ENCODE measurements around the gene NTRK1. TPM values are rescaled to one million over a fixed set of nuclear protein-coding genes. Genes with fewer than 3 reads are reported as not detected.

NTRK1 gene
- polyA plus RNA-seq, 3 donors = 0.67 to 1.3 (median 1.1) TPM

DNA sequence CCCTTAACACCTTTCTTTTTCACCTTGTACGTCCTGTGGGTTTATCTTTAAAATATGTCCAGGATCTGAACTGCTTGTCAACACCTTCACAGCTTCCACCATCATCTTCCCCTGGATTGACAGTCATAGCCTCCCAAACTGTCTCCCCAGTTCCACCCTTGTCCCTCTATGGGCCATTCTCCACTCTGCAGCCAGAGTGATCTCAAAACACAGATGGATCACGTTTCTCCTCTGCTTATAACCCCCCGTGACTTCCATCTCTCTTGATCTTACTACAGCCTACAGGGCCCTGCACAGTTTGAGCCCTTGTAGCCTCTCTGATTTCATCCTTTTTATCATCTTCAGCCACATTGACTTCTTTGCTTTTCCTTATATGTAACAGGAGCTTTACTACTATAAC lies 6.0 kb upstream of the NTRK1 start:
- no peak for DNase-seq (ENCODE audit: low read depth in 3 of 3, low spot score in 2 of 3)

DNA sequence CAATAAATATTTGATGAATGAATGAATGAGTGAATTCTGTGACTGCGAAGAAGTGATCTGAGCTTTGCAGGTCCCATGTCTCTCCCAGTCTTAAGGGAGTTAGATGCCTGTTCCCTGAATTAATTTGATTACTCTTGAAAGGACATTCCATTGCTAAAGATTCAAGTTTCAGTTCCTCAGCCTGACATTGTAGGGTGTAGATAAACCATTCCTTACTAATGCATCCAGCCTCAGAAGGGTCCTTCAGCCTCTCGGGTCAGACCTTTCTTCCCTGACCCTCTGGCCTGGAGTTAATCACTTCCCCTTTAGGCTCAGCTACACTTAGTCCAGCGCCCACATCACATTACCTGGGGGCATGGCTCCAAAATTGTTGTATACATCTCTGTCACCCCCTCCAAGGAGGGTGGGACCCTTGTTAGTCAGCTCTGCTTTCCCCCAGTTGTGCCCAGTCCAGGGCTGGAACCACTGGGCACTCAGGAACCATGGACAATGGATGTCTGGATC lies 4.3 kb upstream of the NTRK1 start:
- no peak for DNase-seq (ENCODE audit: low read depth in 3 of 3, low spot score in 2 of 3)

DNA sequence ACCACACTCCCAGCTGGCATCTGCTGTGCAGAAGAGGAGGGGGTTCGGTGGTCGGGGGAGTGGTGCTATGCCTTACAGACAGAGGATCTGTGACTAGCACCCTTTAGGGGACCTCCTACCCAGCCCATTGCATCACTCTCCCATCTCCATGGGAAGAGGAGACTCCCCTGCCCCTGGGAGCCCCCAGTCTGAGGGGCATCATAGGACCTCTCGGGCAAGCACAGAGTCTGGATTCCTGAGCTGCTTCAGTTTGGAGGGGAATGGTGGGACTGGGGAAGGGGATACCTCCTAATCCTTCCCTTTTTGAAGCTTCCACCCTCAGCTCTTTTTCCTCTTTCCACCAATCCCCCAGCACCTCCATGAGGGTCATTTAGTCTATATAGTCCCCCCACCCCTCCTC lies 3.1 kb upstream of the NTRK1 start:
- no peak for DNase-seq (ENCODE audit: low read depth in 3 of 3, low spot score in 2 of 3)

DNA sequence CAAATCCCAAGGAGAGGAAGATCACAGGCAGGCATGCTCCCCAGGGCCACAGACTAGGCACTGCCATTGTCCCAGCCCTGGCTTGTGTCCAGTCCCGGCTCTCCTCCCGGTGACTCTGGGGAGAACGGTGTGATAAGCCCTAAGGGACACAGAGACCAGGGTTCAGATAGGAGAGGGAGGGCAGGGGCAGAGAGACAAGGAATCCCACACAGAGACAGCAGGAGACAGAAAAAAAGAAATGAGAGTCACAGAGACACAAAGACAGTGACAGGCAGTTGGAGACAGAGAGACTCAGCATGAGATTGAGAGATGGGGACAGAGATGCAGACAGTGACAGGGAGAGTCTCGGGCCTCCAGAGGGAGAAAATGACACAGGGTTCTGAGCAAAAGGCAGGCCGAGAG lies 2.1 kb upstream of the NTRK1 start:
- no peak for DNase-seq (ENCODE audit: low read depth in 3 of 3, low spot score in 2 of 3)

DNA sequence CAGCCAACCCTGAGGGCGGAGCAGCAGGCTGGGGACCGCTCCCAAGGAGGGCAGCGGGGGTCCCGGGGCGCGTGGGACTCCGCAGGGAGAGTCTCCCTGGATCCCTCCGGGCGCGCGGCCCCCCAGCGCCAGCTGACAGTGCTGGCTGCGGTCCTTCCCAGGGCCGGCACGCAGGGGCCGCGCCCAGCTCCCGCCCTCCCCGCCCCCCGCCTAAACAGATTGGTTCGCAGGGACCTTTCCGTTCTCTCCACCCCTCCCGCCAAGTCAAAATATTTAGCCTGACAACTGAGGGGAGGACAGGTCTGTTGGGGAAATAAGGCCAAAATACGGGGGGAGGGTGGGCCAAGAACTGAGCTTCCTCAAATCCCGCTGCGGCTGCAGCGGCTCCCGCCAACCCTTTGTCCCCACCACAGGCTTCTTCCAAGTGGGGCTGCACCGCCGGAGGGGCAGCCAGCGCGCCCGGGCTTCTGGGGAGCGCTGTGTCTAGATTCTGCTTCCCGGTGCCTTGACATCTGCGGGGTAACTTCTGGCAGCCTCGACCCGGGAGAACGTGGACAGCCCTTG lies 1.6 kb upstream of the NTRK1 start, which contains the start of gene INSRR:
INSRR (minus strand) TSS at position 159 of the 564 bp plus-strand sequence. CDS start 496 bp downstream, outside the sequence.
- DNase-seq (ENCODE audit: low read depth in 3 of 3, low spot score in 2 of 3) = no peak

DNA sequence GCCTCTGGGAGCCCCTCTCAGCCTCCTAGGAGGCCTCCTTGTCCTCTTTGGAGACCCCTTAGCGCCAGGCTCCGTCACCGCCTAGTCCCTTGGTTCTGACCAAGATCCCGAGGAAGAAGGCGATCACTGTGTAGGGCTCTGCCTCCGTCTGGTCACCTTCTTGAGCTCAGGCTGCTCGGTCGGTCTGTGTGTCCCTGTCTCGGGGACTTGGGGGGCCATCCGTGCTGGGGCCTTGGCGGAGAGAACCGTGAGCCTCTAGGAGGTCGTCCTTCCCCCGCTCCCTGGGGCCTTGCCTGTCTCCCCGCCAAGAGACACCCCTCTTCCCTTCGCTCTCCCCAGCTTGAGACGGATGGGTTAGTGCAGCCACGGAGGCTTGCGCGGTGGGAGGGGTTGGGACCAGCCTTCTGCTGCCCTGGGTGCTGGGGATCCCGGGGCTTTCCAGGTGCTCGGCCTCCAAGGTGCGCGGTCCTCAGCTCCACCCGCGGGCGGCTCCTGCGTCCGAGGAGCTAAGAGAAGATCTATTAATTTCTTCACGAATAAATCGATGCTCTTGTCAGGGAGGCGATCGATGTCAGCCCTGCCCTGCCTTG lies 1.0 kb upstream of the NTRK1 start:
- no peak for DNase-seq (ENCODE audit: low read depth in 3 of 3, low spot score in 2 of 3)

DNA sequence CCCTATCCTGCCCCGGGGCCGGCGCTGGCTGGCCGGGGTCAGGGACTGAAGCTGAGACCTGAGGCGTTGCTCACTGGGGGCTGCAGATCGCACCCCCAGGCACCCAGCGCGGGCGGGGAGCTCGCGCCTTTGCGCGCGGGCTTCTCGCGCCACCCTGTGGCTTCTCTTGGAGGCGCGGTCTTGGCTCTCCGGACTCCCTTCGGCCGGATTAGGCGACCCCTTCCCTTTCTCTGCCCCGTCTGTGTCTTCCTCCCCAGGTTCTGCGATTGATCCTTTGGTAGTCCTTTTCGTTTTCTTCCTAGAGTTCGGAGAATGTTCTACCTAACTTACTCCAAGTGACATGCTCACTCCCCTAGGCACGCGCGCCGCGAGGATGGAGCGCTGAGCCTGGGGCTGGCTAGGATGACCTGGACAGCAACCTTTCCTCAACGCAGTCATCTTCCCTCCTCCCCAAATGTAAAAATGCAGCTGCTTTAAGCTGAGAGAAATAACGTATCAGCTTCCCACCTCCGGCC lies 495 bp upstream of the NTRK1 start:
- DNase-seq (ENCODE audit: low read depth in 3 of 3, low spot score in 2 of 3) = no peak

DNA sequence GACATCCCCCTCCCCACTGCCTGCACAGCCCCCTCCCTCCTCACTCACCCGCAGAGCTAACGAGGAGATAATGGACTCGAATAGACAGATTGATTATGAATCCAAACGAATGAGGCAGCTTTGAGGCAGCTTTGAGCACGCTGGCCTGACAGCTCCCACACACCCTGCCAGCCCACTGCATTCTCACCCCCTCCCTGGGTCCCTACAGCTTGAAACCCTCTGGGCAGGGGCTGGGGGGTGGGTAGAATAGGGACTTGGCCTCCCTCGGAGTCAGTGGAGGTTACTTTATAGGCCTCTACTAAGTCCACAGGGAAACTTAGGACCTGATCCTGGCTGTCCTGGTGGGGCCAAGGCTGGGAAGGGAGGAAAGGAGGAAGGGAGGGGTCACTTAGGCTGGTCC lies 1.9 kb downstream of the NTRK1 start:
- DNase-seq (ENCODE audit: low read depth in 3 of 3, low spot score in 2 of 3) = no peak

DNA sequence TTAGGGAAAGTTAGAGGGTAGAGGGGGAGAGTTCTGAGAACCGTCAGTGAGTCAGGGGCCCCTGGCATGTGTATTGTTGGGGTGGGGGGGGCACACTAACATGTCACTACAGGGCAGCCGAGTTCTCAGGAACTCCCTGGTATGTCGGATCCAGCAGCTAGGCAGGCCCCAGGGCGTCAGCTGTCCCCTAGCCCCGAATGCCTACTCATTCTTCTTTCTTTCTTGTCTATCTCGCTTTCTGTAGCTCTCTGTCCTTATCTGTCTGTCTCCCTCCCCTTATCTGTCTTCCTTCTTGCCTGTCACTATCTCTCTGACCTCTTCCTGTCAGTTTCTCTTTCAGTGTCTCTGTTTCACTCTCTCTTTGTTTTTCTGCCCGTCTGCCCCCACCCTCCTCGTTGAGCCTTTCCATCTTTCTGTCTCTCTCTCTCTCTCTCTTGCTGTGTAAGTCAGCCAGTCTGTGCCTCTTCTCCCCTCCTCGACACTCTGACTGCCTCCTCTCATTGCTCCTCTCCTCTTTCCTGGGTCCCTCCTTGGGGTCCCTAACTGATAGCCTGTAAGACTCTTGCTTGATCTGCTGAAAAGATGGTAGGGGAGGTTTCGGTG lies 2.4 kb downstream of the NTRK1 start:
- no peak for DNase-seq (ENCODE audit: low read depth in 3 of 3, low spot score in 2 of 3)

DNA sequence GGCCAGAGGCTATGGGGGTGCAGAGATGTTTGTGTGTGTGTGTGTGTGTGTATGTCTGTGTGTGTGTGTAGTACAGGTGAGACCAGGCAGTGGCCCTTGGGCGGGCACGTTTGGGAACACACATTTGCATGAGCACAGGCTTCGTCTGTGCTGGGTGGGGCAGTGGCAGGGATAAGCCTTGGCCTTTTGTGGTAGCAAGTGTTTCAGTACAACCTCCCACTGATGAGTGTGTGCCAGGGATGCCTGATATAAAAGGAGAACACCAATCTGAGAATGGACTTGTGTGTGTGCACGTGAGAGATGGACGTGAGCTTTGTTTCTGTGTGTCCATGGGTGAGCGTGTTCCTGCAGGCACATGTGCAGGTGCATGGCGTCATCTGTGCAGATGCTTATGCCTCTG lies 3.0 kb downstream of the NTRK1 start:
- DNase-seq (ENCODE audit: low read depth in 3 of 3, low spot score in 2 of 3) = no peak

DNA sequence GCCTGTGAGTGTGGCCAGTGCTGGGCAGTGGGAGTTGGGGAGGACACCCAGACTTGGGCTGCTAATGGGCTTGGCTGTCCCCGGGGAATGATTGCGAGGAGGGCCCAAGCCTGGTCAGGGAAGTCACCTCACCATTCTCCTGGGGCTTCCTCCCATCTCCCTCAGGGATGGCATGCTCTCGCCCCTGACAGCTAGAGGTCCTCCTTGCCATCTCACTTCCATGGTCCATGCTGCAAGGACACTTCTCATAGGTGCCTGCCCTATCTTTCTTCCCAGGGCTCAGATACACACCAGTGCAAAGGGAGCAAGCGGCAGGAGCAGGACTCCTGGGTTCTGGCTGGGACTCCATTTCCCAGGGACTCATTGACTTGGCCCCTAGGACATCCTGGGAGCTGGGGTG lies 4.1 kb downstream of the NTRK1 start:
- DNase-seq (ENCODE audit: low read depth in 3 of 3, low spot score in 2 of 3) = no peak

DNA sequence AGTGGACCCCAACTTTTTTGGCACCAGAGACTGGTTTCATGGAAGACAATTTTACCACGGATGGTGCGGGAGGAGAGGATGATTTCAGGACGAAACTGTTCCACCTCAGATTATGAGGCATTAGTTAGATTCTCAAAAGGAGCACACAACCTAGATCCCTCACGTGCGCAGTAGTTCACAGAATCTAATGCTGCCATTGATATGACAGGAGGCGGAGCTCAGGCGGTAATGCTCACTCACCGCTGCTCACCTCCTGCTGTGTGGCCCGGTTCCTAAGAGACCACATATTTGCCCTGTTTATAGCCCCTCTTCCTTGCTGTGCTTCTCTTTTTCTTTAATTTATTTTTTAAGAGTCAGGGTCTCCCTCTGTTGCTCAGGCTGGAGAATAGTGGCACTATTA lies 4.6 kb downstream of the NTRK1 start:
- no peak for DNase-seq (ENCODE audit: low read depth in 3 of 3, low spot score in 2 of 3)

DNA sequence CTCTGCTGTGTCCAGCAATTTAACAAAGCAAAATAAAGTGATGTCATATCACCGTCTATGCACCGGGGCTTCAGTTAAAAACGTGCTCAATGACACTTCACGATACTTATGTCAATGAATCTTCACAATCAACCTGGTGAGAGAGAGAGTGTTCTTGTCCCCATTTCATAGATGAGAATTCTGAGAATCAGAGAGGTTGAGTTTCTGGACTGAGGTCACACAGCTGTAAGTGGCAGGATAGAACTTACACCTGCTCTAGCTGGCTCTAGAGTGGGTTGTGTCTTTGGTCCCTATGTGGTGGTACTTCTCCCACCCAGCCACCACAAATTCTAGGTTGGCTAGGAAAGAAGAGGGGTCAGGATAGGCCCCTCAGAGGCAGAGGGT lies 5.2 kb downstream of the NTRK1 start:
- DNase-seq (ENCODE audit: low read depth in 3 of 3, low spot score in 2 of 3) = no peak

DNA sequence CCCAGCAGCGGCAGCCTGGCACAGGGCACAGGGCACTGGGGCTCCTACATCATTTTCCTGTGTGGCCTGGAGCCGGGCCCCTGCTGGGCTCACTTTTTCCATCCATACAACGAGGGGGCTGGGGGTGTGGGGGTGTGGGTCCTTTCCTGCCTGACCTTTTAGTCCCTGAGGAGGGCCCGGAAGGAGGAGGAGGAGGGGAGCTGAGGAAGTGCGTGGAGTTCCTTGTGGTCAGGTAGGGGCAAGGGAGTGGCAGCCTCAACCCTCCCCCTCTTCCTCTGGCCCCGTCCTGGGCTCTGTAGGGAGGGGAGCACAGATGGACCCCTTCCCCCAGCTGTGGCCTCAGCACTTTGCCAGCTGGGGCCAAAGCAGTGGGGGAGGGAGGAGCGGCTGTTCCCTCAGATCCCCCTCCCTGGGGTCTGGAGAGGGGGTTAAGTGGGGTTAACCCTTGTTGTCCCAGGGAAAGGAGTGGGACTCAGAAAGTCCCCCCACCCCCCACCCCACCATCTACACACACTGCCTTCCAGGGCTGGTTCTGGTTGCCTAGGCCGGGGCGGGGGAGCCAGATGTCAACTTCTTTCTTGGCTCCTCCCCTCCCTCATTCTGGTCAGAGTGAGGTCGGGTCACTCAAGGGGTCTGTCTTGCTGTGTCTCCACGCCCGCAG lies 5.7 kb downstream of the NTRK1 start:
- DNase-seq (ENCODE audit: low read depth in 3 of 3, low spot score in 2 of 3) = no peak

DNA sequence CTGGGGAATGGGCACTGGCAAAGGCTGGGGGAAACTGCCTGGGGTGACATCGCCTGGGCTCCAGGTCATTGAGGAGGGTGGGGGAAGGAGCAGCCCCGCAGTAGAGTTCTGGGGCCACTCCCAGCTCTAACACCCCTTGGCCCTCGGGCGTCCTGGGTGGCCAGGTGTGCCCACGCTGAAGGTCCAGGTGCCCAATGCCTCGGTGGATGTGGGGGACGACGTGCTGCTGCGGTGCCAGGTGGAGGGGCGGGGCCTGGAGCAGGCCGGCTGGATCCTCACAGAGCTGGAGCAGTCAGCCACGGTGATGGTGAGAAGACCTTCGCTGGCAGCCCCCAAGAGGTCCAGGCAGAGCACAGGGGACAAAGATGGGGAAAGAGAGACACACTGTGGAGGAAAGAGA lies 7.7 kb downstream of the NTRK1 start:
- no peak for DNase-seq (ENCODE audit: low read depth in 3 of 3, low spot score in 2 of 3)

DNA sequence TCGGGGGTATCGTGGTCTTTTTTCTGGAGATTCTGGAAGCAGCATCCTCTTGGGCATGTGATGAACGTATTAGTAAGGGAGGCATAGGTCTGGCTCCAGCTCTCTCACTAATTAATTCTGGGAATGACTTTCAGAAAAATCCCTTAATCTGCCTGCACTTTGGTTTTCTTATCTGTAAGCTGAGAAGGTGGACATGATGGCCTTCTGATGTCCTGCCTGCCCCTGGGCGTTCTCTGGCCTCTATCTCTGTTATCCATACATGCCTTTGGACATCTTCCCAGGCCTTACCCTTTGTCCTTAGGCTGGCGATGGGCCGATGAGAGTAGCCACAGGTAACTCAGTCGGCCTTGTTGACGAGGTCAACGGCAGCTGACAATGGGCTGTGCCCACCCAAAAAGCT lies 8.8 kb downstream of the NTRK1 start:
- no peak for DNase-seq (ENCODE audit: low read depth in 3 of 3, low spot score in 2 of 3)

DNA sequence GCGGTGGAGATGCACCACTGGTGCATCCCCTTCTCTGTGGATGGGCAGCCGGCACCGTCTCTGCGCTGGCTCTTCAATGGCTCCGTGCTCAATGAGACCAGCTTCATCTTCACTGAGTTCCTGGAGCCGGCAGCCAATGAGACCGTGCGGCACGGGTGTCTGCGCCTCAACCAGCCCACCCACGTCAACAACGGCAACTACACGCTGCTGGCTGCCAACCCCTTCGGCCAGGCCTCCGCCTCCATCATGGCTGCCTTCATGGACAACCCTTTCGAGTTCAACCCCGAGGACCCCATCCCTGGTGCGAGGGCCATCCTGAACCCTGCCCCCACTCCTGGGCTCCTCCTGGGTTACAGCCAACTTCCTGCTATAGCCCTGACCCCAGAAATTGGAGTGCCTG lies 13.0 kb downstream of the NTRK1 start:
- DNase-seq (ENCODE audit: low read depth in 3 of 3, low spot score in 2 of 3) = no peak

DNA sequence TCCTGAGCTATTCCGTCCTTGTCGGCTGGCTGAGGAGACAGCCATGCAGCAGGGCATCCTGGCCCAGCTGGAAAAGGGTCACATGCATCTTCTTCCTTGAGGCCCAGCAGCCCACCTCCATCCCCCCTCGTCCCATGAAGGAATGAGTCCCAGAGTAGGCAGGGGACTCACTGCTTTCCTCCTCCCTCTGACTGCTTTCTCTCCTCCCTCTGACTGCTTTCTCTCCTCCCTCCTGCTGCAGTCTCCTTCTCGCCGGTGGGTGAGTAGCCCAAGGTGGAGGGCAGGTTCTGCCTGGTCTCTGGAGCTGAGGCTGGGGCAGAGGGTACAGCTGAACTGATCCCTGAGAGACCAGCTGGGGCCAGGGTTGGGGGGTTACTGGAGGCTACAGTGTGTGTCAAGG lies 13.5 kb downstream of the NTRK1 start:
- no peak for DNase-seq (ENCODE audit: low read depth in 3 of 3, low spot score in 2 of 3)

DNA sequence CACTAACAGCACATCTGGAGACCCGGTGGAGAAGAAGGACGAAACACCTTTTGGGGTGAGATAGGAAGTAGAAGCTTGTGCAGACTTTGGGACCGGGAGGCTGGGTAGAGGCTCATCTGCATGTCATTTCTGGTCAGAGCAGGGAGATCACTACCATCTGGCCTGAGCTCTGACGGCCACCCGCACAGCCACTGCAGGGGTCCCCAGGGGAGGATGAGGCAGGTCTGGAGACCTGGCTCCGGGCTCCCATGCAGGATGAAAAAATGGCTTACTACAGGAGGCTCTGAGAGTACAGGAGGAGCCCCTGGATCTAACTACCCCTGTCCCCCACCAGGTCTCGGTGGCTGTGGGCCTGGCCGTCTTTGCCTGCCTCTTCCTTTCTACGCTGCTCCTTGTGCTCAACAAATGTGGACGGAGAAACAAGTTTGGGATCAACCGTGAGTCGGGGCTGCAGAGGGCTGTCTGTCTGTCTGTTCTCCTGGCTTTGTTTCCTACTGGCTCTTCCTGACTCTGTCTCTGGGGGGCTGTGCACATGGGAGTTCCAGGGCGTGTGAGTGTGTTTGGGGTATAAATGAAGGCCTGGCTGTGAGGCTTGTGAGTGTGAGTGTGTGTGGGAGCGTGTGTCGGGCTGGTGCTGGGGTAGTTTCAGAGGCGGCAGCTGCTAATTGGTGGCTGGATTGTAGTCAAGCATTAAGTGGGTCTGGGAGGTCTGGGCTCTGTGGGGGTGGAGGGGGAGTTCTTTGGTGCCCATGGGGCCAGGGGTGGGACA lies 14.1 kb downstream of the NTRK1 start:
- DNase-seq (ENCODE audit: low read depth in 3 of 3, low spot score in 2 of 3) = no peak

DNA sequence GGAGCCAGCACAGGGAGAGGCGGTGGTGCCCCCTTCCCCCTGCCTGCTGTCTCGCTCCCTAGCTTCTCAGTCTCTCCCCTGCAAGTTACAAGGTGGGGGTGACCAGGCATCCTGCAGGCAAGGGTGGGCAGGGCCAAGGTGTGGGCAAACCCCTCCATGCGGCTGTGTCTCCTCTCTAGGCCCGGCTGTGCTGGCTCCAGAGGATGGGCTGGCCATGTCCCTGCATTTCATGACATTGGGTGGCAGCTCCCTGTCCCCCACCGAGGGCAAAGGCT lies 14.6 kb downstream of the NTRK1 start:
- no peak for DNase-seq (ENCODE audit: low read depth in 3 of 3, low spot score in 2 of 3)

DNA sequence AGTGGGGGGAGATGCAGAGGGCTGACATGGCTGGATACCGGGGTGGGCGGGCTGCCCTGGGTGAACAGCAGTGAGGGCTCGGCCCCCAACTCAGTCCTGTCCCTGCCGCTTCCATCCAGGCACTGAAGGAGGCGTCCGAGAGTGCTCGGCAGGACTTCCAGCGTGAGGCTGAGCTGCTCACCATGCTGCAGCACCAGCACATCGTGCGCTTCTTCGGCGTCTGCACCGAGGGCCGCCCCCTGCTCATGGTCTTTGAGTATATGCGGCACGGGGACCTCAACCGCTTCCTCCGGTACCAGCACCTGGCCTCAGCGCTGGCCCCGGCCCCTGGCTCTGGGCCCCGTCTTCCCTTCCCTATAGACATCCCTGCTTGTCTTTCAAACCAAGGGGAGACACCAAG lies 15.6 kb downstream of the NTRK1 start:
- DNase-seq (ENCODE audit: low read depth in 3 of 3, low spot score in 2 of 3) = no peak

Data from right renal cortex interstitium (tissue), 3 donors.